GM19099 (cell line): ENCODE results near the gene TMEM178B.

Experiments
- POLR2A ChIP-seq: IDR thresholded peaks from 3 replicates; pipeline ENCODE4 v1.6.1; 2011; ENCODE audit warnings: low read depth; ENCODE audit not compliant: insufficient read length; ENCODE audit errors: extremely low read depth

TMEM178B gene

GRCh38 chr7:141290365-141290764 is 216.5 kb downstream of the TMEM178B start:
- no peak for TF ChIP-seq POLR2A

DNA sequence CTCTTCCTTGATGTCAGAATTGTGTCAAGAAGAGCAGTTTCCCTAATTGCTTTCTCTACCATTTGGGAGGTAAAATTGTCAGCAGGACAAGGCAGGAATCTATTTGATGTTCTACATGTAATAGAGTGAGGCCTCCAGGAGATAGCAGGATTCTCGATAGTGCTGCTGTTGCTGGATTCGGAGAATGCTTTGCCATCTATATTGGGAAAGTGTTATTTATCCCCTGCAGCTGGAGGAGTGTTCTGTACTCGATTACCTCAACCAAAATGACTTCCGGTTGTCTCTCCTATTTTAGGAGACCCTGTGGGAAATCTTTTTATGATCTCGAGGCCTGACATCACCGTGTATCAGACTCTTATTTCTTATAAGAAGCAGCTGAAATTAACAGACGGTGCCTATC is 217.1 kb downstream of the TMEM178B start:
- no peak for TF ChIP-seq POLR2A

DNA sequence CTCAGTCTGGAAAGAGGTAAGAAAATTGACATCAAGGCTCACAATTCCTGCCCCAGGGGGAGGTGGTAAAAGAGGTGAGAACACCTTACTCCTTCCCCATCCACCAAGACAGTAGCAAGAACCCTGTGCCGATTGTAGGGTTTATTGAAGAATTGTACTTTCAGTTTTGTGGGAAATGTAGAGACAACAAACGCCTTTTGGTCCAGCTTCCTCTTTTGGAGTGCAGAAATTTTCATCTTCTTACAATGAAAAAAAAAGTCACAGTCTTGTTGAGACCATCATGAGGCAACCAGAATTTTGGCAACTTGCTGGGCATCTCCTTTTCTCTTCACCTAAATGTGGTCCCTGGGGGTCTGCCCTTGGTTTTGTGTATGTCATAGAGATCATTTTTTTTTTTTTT is 217.7 kb downstream of the TMEM178B start:
- no peak for TF ChIP-seq POLR2A

DNA sequence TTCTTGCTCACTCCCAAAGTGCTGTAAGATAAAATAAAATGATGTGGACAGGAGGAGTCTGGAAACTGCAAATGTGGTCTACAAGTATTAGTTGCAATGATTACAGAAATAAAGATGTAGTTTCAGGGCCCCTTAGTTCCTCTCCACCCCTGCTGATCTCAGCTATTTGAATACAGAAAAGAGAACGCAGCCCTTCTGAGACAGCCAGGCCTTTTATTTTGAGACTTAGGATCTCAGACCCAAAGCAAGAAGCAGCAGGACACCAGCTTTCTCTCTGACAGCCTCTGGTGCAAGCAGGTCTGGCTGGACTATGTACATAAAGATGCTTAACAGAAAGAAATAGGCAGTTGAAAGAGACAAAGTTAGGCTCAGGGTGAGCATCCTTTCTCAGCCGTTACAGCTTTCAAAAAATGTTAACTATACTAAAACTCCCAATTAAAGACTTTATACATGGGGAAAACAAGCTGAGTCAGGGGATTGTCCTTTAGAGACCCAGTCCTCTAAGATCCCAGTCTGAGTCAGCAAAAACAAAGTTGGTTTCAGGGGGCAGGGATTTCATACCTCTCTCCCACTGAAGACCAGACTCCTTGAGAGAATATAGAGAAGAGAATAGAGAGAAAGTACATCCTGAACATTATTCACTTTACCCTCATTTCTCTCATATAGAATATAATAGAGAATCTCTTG is 220.4 kb downstream of the TMEM178B start:
- no peak for TF ChIP-seq POLR2A

GRCh38 chr7:141295367-141295895 is 221.6 kb downstream of the TMEM178B start:
- no peak for TF ChIP-seq POLR2A

DNA sequence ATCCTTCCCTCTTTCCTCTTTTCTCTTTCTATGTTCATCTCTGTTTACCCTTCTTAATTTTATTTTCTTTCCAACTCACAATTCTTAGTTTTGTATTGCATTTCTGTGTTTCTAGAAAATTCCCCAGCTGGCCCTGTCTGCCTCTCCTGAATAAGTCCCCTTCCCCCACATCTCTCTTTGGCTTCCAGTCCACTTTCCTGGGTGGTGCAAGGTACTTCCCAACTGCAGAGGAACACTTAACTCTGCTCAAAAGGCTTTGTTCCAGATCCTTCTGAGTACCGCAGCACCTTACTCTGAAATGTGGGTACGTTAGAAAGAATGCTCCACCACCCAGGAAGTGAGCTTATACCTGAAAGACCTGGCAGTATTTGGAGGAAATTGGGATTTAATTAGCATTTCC is 227.0 kb downstream of the TMEM178B start:
- TF ChIP-seq POLR2A = no peak

GRCh38 chr7:141301544-141301943 is 227.7 kb downstream of the TMEM178B start:
- no peak for TF ChIP-seq POLR2A

DNA sequence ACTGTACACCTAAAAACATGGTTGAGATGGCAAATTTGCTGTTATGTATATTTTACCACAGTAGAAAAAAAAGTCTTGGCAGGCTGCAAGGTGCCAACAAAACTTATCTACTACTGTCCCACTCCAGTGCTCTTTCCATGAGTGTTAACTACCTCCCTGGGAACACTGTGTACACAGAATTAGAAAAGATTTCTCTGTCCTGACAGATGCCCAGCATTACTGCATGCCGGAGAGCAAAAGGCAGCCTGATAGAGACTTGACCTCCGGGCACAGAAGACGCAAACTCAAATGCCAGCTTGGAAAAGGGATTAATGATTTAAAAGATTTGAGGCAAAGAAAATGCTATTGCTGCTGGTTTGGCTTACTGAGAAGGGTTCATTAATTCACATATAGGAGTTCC is 228.8 kb downstream of the TMEM178B start:
- TF ChIP-seq POLR2A = no peak

DNA sequence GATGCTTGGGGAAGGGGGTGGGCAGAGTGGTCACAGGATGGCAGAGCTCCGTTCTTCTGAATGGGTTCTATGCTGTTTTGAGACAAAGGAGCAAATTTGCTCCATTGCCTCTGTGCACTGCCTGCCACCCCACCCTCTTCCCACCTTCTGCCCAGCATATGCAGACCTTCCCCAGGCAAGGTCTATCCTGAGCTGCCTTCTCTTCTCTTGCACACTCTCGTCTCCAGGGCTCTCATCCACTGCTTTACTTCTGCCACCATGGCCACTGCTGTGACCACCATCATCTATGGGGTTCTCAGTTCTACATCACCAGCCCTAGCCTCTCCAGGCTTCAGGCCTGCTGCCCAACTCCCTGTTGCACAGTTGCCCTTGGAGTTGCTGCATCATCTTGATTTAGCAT is 230.4 kb downstream of the TMEM178B start:
- TF ChIP-seq POLR2A = no peak

DNA sequence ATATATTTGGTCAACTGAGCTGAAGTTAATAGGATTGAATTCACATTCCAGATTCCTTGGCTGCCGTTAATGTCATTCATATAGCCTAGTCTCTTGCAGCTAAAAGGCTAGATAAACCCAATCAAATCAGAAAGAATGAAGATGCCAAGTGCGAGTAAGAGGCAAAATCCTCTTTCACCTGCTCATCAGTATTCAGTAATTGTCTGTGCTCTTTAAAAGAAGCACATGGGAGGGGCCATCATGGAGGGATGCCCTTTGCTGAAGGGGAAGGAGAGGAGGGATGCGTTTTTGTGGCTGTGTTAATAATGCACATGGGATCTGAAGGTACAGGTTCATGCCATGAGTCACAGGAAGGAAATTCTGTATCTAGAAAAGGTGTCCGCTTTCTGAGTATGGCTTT is 232.2 kb downstream of the TMEM178B start:
- no peak for TF ChIP-seq POLR2A

- no peak for TF ChIP-seq POLR2A
These were observed 238.5 kb downstream of the TMEM178B start for GRCh38 chr7:141312395-141312794.

- no peak for TF ChIP-seq POLR2A
These were observed 239.1 kb downstream of the TMEM178B start for GRCh38 chr7:141312828-141313521.

GRCh38 chr7:141313896-141314295 is 240.0 kb downstream of the TMEM178B start:
- TF ChIP-seq POLR2A = no peak

DNA sequence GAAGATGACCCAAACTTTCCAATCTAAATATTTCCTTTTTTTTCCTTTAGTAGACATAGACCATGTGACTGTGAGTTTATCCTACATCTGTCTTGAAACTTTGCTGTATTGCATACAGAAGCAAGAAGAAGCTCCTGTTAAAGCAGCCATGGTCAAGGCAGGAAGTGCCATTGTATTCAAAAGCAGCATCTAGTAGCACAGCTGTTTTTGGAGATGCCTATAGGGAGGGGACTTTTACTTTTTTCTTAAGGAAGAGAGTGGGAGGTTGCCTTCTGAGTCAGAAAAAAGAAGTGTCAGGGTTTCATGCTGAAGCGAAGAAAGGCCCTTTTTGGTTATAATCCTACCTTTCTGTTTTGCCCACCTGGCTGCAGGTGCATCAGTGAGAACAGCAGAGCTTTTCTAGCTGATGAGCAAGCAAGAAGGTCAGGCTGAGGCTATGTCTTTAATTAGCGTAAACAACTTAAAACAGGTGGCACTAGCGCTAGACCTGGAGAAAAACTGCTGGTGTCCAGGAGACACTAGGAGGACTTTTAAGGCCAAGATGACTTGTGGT is 243.2 kb downstream of the TMEM178B start:
- TF ChIP-seq POLR2A = no peak

DNA sequence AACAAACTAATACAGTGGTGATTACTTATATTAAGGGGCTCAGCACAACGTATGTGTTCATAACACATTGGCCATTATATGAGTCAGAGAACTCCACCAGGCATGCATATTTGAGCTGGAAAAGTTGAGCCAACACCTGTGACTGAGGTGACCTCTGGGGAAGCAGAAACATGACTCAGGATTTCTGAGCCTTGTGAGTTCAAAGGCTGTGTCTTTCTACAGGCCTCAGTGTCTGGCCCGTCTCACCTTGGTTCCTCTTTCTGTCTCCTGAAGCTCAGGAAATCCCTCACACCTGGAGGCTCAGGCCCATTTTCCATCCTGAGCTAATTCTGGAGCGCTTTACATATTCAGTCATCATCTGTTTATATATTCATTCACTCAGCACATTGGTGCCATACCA is 246.4 kb downstream of the TMEM178B start:
- TF ChIP-seq POLR2A = no peak

- no peak for TF ChIP-seq POLR2A
These were observed 248.5 kb downstream of the TMEM178B start for GRCh38 chr7:141322383-141322782.
